CD4-positive, alpha-beta T cell (primary cell): ENCODE data around the gene GBGT1. TPM values are rescaled to one million over a fixed set of nuclear protein-coding genes. Genes with fewer than 3 reads are reported as not detected.
A peak's percentile ranks its signal among the peaks of the same experiment; 100 is the strongest.
"Not testable (repeated sequence)": the region's sequence is repeated elsewhere in the genome, so short reads cannot be mapped to it uniquely, and the experiment has no call there.

Experiments used
- ATAC-seq: fragments of 200-7000 bp; cut with Tn5 transposase; one replicate; pipeline ENCODE4 v1.10.0; 2022; ENCODE audit warnings: mild to moderate bottlenecking; ENCODE audit not compliant: poor library complexity
- CTCF ChIA-PET: fragments of 350-600 bp; sonication (Branson Sonifier 250); formaldehyde crosslinking; loops from one replicate; lab custom pipeline; 2021; ENCODE audit warnings: antibody characterized with exemption, inconsistent platforms; lab: Charles Lee
- POLR2A ChIA-PET: fragments of 350-600 bp; sonication (Branson Sonifier 250); formaldehyde crosslinking; loops from one replicate; lab custom pipeline; 2021; ENCODE audit warnings: antibody characterized with exemption, inconsistent platforms; lab: Charles Lee
- DNase-seq, 14 experiments: peaks; one replicate each; pipeline ENCODE4 v3.0.0-alpha.2; 2013 to 2020; ENCODE audit warnings: mixed read lengths in 2 of 14
- H3K27ac ChIP-seq, 2 donors: one replicate each; pipeline versions ENCODE4 v1.5.1 to v1.7.0; 2013; ENCODE audit warnings: low read length in 2 of 2, low read depth in 1 of 2, mild to moderate bottlenecking in 1 of 2
- H3K27me3 ChIP-seq, 2 experiments: 1 replicate in 1 of 2; 2 replicates in 1 of 2; pipeline versions ENCODE4 v1.6.1 to v1.7.0; 2013; ENCODE audit warnings: low read length in 2 of 2, control low read depth in 1 of 2, mild to moderate bottlenecking in 1 of 2, moderate library complexity in 1 of 2; ENCODE audit not compliant: insufficient read depth in 2 of 2, control insufficient read depth in 1 of 2
- H3K36me3 ChIP-seq: one replicate; pipeline ENCODE4 v1.6.1; 2013; ENCODE audit warnings: low read length, control low read depth; ENCODE audit not compliant: insufficient read depth
- H3K4me1 ChIP-seq: one replicate; pipeline ENCODE4 v1.6.1; 2013; ENCODE audit warnings: low read length, control low read depth; ENCODE audit not compliant: insufficient read depth
- H3K4me3 ChIP-seq: one replicate; pipeline ENCODE4 v1.5.1; 2013; ENCODE audit warnings: mild to moderate bottlenecking, low read length, moderate library complexity
- H3K9me3 ChIP-seq, 2 experiments: 1 replicate in 1 of 2; 2 replicates in 1 of 2; pipeline versions ENCODE4 v1.6.1 to v1.7.0; 2013; ENCODE audit warnings: low read length in 2 of 2, mild to moderate bottlenecking in 2 of 2, control low read depth in 1 of 2, moderate library complexity in 1 of 2; ENCODE audit not compliant: control insufficient read depth in 1 of 2, insufficient read depth in 1 of 2
- H3K27ac Mint-ChIP-seq: one replicate; pipeline ENCODE4 v1.8.0; 2020; ENCODE audit warnings: mixed read lengths
- H3K27me3 Mint-ChIP-seq: one replicate; pipeline ENCODE4 v1.8.0; 2021; ENCODE audit warnings: mixed read lengths
- H3K36me3 Mint-ChIP-seq: one replicate; pipeline ENCODE4 v1.8.0; 2021; ENCODE audit warnings: low read depth, mixed read lengths
- H3K4me1 Mint-ChIP-seq: one replicate; pipeline ENCODE4 v1.8.0; 2021; ENCODE audit warnings: low read depth, mixed read lengths
- H3K4me3 Mint-ChIP-seq: one replicate; pipeline ENCODE4 v1.8.0; 2020; ENCODE audit warnings: mild to moderate bottlenecking, mixed read lengths
- H3K9me3 Mint-ChIP-seq: one replicate; pipeline ENCODE4 v1.8.0; 2020; ENCODE audit warnings: mixed read lengths
- CTCF ChIP-seq: fragments of 200-600 bp; IDR thresholded peaks from one replicate; pipeline ENCODE4 v1.8.0; 2022; ENCODE audit warnings: antibody characterized with exemption, mild to moderate bottlenecking
- intact Hi-C, 2 experiments: fragments of 100-400 bp; cut with DNase I in 1 of 2; cut with micrococcal nuclease in 1 of 2; formaldehyde crosslinking; loops; one replicate each; pipeline versions ENCODE4 v1.15.1 to v1.9.0; 2023 to 2025; cut with DNase I, micrococcal nuclease
- polyA plus RNA-seq, 2 donors: library from polyadenylated mRNA; unstranded; fragments of 120-200 nt; gene quantifications; one replicate each; pipeline ENCODE4 v1.2.1, GENCODE V29; 2013
- total RNA-seq, 174 experiments: library from RNA in 2 of 174; stranded (reverse) in 2 of 174; gene quantifications; one replicate each; pipeline ENCODE4 v1.2.3 and lab custom pipeline; 2021 to 2026

The GBGT1 gene
- total RNA-seq, result 1 to 10 TPM; 1.3 to 1.8 TPM
- polyA plus RNA-seq (2013, experiment 1 of 2), result 3.1 TPM
- 3.3 TPM for polyA plus RNA-seq (2013, experiment 2 of 2)
- 0.40 to 11.8 (median 3.2) reads per million in 172 experiments for total RNA-seq (lab: John Stamatoyannopoulos, UW)

- Mint-ChIP-seq H3K27me3 (no peaks in the 10 kb centered on the region), H3K9me3 (no peaks in the 10 kb centered on the region), H3K36me3 (no peaks in the 10 kb centered on the region), H3K4me1 (peaks cover 13% of the 10 kb centered on the region), H3K27ac (no peak within 1 kb of the TSS), H3K4me3 (peak within 1 kb of the TSS; percentile 80)
- TF ChIP-seq CTCF, result no peak
- Histone ChIP-seq H3K4me3 (peak within 1 kb of the TSS; percentile 55), H3K27ac (no peak within 1 kb of the TSS), H3K9me3 (no peaks in the 10 kb centered on the region), H3K4me1 (peaks cover 18% of the 10 kb centered on the region), H3K27me3 (no peaks in the 10 kb centered on the region), H3K36me3 (no peaks in the 10 kb centered on the region)
- DNase-seq (peak in 9 of 14 experiments; percentile 18 to 67 (median 36)), ATAC-seq (peak; percentile 60)
- ChIA-PET POLR2A (interaction anchor here (1.2 kb wide), 1 partner anchor 20 kb away, joined by 3 read pairs; no protein-coding TSS in a partner anchor), CTCF (no interaction called here)
- intact Hi-C loops, result no loop called here
These were observed at the start of gene GBGT1 for GRCh38 chr9:133163504-133164172. Gene GBGT1, minus strand, starts transcription at chr9:133163914. Its CDS starts 1,502 bp downstream, at chr9:133162412.

GRCh38 chr9:133210609-133211008 is 46.9 kb upstream of the GBGT1 start:
- Mint-ChIP-seq H3K27ac (no peak overlapping the region), H3K4me3 (no peak overlapping the region), H3K9me3 (no peaks in the 10 kb centered on the region), H3K4me1 (no peaks in the 10 kb centered on the region), H3K36me3 (no peaks in the 10 kb centered on the region), H3K27me3 (peaks cover 55% of the 10 kb centered on the region)
- ChIA-PET POLR2A (no interaction called here), CTCF (no interaction called here)
- TF ChIP-seq CTCF, result no peak
- Histone ChIP-seq H3K27me3 (peaks cover 3 to 13% of the 10 kb centered on the region in 2 experiments), H3K27ac (no peak overlapping the region), H3K9me3 (peaks cover 0 to 4% of the 10 kb centered on the region in 2 experiments), H3K4me3 (no peak overlapping the region), H3K4me1 (no peaks in the 10 kb centered on the region), H3K36me3 (no peaks in the 10 kb centered on the region)
- DNase-seq (no peak), ATAC-seq (no peak)
- intact Hi-C loops, result no loop called here

GRCh38 chr9:133210202-133210532 is 46.5 kb upstream of the GBGT1 start:
- H3K9me3 Mint-ChIP-seq, result no peaks in the 10 kb centered on the region
- intact Hi-C loops, result no loop called here
- ATAC-seq, result no peak
- POLR2A ChIA-PET, result no interaction called here
- H3K27me3 ChIP-seq, result peaks cover 3 to 13% of the 10 kb centered on the region in 2 experiments
- DNase-seq, result no peak
- peaks cover 50% of the 10 kb centered on the region for H3K27me3 Mint-ChIP-seq
- H3K36me3 Mint-ChIP-seq, result no peaks in the 10 kb centered on the region
- H3K4me1 Mint-ChIP-seq, result no peaks in the 10 kb centered on the region
- no peak for TF ChIP-seq CTCF
- H3K4me3 ChIP-seq, result no peak overlapping the region
- no peaks in the 10 kb centered on the region for H3K4me1 ChIP-seq
- no peak overlapping the region for H3K27ac ChIP-seq
- CTCF ChIA-PET, result no interaction called here
- no peaks in the 10 kb centered on the region for H3K36me3 ChIP-seq
- no peak overlapping the region for H3K27ac Mint-ChIP-seq
- peaks cover 0 to 4% of the 10 kb centered on the region in 2 experiments for H3K9me3 ChIP-seq
- H3K4me3 Mint-ChIP-seq, result no peak overlapping the region

GRCh38 chr9:133209327-133210201 is 45.9 kb upstream of the GBGT1 start:
- H3K27ac ChIP-seq, H3K27ac Mint-ChIP-seq, intact Hi-C loops, DNase-seq, H3K36me3 Mint-ChIP-seq, H3K4me3 ChIP-seq, ATAC-seq, H3K4me3 Mint-ChIP-seq, POLR2A ChIA-PET, H3K4me1 Mint-ChIP-seq, H3K4me1 ChIP-seq, H3K9me3 Mint-ChIP-seq, H3K36me3 ChIP-seq, H3K9me3 ChIP-seq, CTCF ChIA-PET: not testable (repeated sequence)
- H3K27me3 Mint-ChIP-seq, result peaks cover 44% of the 10 kb centered on the region
- peaks cover 3 to 13% of the 10 kb centered on the region in 2 experiments for H3K27me3 ChIP-seq

GRCh38 chr9:133208880-133209300 is 45.2 kb upstream of the GBGT1 start, which contains the start of gene OBP2B:
Gene OBP2B, minus strand, starts transcription at chr9:133209250. Its CDS starts 51 bp downstream, at chr9:133209199.
- peaks cover 38% of the 10 kb centered on the region for H3K27me3 Mint-ChIP-seq
- H3K36me3 ChIP-seq, CTCF ChIA-PET, H3K9me3 Mint-ChIP-seq, H3K27ac ChIP-seq, H3K4me1 Mint-ChIP-seq, H3K4me3 ChIP-seq, H3K4me3 Mint-ChIP-seq, ATAC-seq, intact Hi-C loops, H3K36me3 Mint-ChIP-seq, H3K27ac Mint-ChIP-seq, H3K9me3 ChIP-seq, H3K4me1 ChIP-seq, POLR2A ChIA-PET, DNase-seq: not testable (repeated sequence)
- H3K27me3 ChIP-seq, result peaks cover 3 to 13% of the 10 kb centered on the region in 2 experiments
